Breast epithelium (tissue), 3 donors: ENCODE measurements around the gene SEC14L5.

Experiments
- CTCF ChIP-seq, 3 donors: fragments of 450-650 bp; IDR thresholded peaks; one replicate each; pipeline ENCODE4 v1.5.1; 2016 to 2017; ENCODE audit warnings: antibody characterized with exemption in 3 of 3, mild to moderate bottlenecking in 3 of 3, moderate library complexity in 3 of 3
- POLR2A ChIP-seq: fragments of 450-650 bp; IDR thresholded peaks from one replicate; pipeline ENCODE4 v1.6.1; 2016; ENCODE audit warnings: antibody characterized with exemption, mild to moderate bottlenecking, moderate library complexity

- TF ChIP-seq CTCF (IDR thresholded peaks at IDR 0.05) (no peak), POLR2A (no peak)
Observed at GRCh38 chr16:5064915-5065314, 106.8 kb downstream of the SEC14L5 start.
